DOHH2 (cell line): ENCODE data around the gene SSTR4.

Source experiments
- H3F3A ChIP-seq: fragments of 200-600 bp; sonication (generic), shearing (Covaris generic); 2 replicates; pipeline ENCODE4 v1.6.0; 2016; ENCODE audit warnings: antibody characterized with exemption, mild to moderate bottlenecking; ENCODE audit not compliant: control insufficient read depth, insufficient read depth
- H3K27ac ChIP-seq: fragments of 200-600 bp; sonication (generic); 2 replicates; pipeline ENCODE4 v1.5.1; 2014; ENCODE audit warnings: low read depth, mild to moderate bottlenecking, low read length, moderate library complexity
- H3K27me3 ChIP-seq: fragments of 200-600 bp; sonication (generic); 2 replicates; pipeline ENCODE4 v1.6.1; 2014; ENCODE audit warnings: mild to moderate bottlenecking, low read length, mixed read lengths; ENCODE audit not compliant: control insufficient read depth
- H3K36me3 ChIP-seq: fragments of 200-600 bp; sonication (generic); 2 replicates; pipeline ENCODE4 v1.6.1; 2014; ENCODE audit warnings: mild to moderate bottlenecking, low read length, moderate library complexity, mixed read lengths; ENCODE audit not compliant: control insufficient read depth
- H3K4me1 ChIP-seq: fragments of 200-600 bp; sonication (generic); 2 replicates; pipeline ENCODE4 v1.6.1; 2014; ENCODE audit warnings: mild to moderate bottlenecking, low read length, mixed read lengths; ENCODE audit not compliant: control insufficient read depth
- H3K4me2 ChIP-seq: fragments of 200-600 bp; sonication (generic); 2 replicates; pipeline ENCODE4 v1.6.0; 2014; ENCODE audit warnings: mild to moderate bottlenecking, low read length, moderate library complexity
- H3K4me3 ChIP-seq: fragments of 200-600 bp; sonication (generic); 2 replicates; pipeline ENCODE4 v1.5.1; 2014; ENCODE audit warnings: mild to moderate bottlenecking, low read length, mixed read lengths
- H3K79me2 ChIP-seq: fragments of 200-600 bp; sonication (generic); 2 replicates; pipeline ENCODE4 v1.6.1; 2014; ENCODE audit warnings: mild to moderate bottlenecking, low read length, mixed read lengths; ENCODE audit not compliant: control insufficient read depth
- H3K9me2 ChIP-seq: fragments of 200-600 bp; sonication (generic); replicated peaks from 2 replicates; pipeline ENCODE4 v1.6.1; 2014; ENCODE audit warnings: mild to moderate bottlenecking, low read length, mixed read lengths; ENCODE audit not compliant: control insufficient read depth
- H3K9me3 ChIP-seq: fragments of 200-600 bp; sonication (generic); 2 replicates; pipeline ENCODE4 v1.6.1; 2014; ENCODE audit warnings: antibody characterized with exemption, low read length, mixed read lengths; ENCODE audit not compliant: control insufficient read depth, insufficient read depth
- H4K20me1 ChIP-seq: fragments of 200-600 bp; sonication (generic); 2 replicates; pipeline ENCODE4 v1.6.0; 2014; ENCODE audit warnings: low read depth, mild to moderate bottlenecking, antibody characterized with exemption, low read length, moderate library complexity; ENCODE audit not compliant: control insufficient read depth, insufficient read depth
- CTCF ChIP-seq: fragments of 200-600 bp; sonication (generic); IDR thresholded peaks from one replicate; pipeline ENCODE4 v1.5.1; 2014; ENCODE audit warnings: antibody characterized with exemption, mild to moderate bottlenecking, low read depth, low read length; ENCODE audit not compliant: poor library complexity, severe bottlenecking
- EZH2phosphoT487 ChIP-seq: fragments of 200-600 bp; sonication (generic); IDR thresholded peaks from 2 replicates; pipeline ENCODE4 v1.6.1; 2017; ENCODE audit warnings: borderline replicate concordance, mild to moderate bottlenecking, antibody characterized with exemption, low read length, moderate library complexity, mixed read lengths

SSTR4 gene

GRCh38 chr20:23080521-23080920 is 45.4 kb downstream of the SSTR4 start:
- no peaks in the 10 kb centered on the region for H3K4me1 ChIP-seq
- no peaks in the 10 kb centered on the region for H4K20me1 ChIP-seq
- no peaks in the 10 kb centered on the region for H3K79me2 ChIP-seq
- no peaks in the 10 kb centered on the region for H3K9me2 ChIP-seq
- H3K27ac ChIP-seq = no peak overlapping the region
- no peak overlapping the region for H3K4me2 ChIP-seq
- no peaks in the 10 kb centered on the region for H3K27me3 ChIP-seq
- H3K4me3 ChIP-seq = no peak overlapping the region
- no peaks in the 10 kb centered on the region for H3K36me3 ChIP-seq
- no peaks in the 10 kb centered on the region for H3F3A ChIP-seq
- no peaks in the 10 kb centered on the region for H3K9me3 ChIP-seq
- TF ChIP-seq EZH2phosphoT487 = no peak
- no peak for TF ChIP-seq CTCF

- no peaks in the 10 kb centered on the region for H4K20me1 ChIP-seq
- no peaks in the 10 kb centered on the region for H3K9me3 ChIP-seq
- no peaks in the 10 kb centered on the region for H3K27me3 ChIP-seq
- H3K9me2 ChIP-seq = no peaks in the 10 kb centered on the region
- TF ChIP-seq EZH2phosphoT487 (no peak), CTCF (no peak)
- no peaks in the 10 kb centered on the region for H3F3A ChIP-seq
- no peak overlapping the region for H3K4me3 ChIP-seq
- H3K4me1 ChIP-seq = no peaks in the 10 kb centered on the region
- H3K27ac ChIP-seq = no peak overlapping the region
- H3K4me2 ChIP-seq = no peak overlapping the region
- no peaks in the 10 kb centered on the region for H3K36me3 ChIP-seq
- no peaks in the 10 kb centered on the region for H3K79me2 ChIP-seq
These were observed 46.2 kb downstream of the SSTR4 start for GRCh38 chr20:23081263-23081819.

- H3K9me3 ChIP-seq = no peaks in the 10 kb centered on the region
- H3K9me2 ChIP-seq = no peaks in the 10 kb centered on the region
- H3K36me3 ChIP-seq = no peaks in the 10 kb centered on the region
- no peaks in the 10 kb centered on the region for H3F3A ChIP-seq
- no peaks in the 10 kb centered on the region for H3K4me1 ChIP-seq
- H3K4me2 ChIP-seq = no peak overlapping the region
- H3K79me2 ChIP-seq = no peaks in the 10 kb centered on the region
- no peak for TF ChIP-seq EZH2phosphoT487
- no peak for TF ChIP-seq CTCF
- H3K27ac ChIP-seq = no peak overlapping the region
- no peak overlapping the region for H3K4me3 ChIP-seq
- no peaks in the 10 kb centered on the region for H4K20me1 ChIP-seq
- no peaks in the 10 kb centered on the region for H3K27me3 ChIP-seq
These were observed 47.9 kb downstream of the SSTR4 start for GRCh38 chr20:23082846-23083552.
